Right lobe of liver (tissue), 4 donors: ENCODE measurements around the gene MOAP1.
"Not testable (repeated sequence)": the region's sequence is repeated elsewhere in the genome, so short reads cannot be mapped to it uniquely, and the experiment has no call there.

Experiments
- POLR2A ChIP-seq: fragments of 450-650 bp; IDR thresholded peaks from one replicate; pipeline ENCODE4 v1.6.1; 2017; ENCODE audit warnings: antibody characterized with exemption, mild to moderate bottlenecking
- TF ChIP-seq, protein P1 (sequence below), 4 donors: fragments of 200-600 bp in 3 of 4; fragments of 450-650 bp in 1 of 4; IDR thresholded peaks; one replicate each; pipeline versions ENCODE4 v1.5.1 to v1.8.0; 2016 to 2022; ENCODE audit warnings: antibody characterized with exemption in 4 of 4, mild to moderate bottlenecking in 2 of 4
- donor health status: DM: no; HTN: no; CAD: no.
- donor health status: DM: no; HTN: no; CAD: no.
- donor health status: DM: no; HTN: yes; CAD: no.

GRCh38 chr14:93170141-93170540, 14.6 kb downstream of the MOAP1 start:
- TF ChIP-seq, protein P1, sequence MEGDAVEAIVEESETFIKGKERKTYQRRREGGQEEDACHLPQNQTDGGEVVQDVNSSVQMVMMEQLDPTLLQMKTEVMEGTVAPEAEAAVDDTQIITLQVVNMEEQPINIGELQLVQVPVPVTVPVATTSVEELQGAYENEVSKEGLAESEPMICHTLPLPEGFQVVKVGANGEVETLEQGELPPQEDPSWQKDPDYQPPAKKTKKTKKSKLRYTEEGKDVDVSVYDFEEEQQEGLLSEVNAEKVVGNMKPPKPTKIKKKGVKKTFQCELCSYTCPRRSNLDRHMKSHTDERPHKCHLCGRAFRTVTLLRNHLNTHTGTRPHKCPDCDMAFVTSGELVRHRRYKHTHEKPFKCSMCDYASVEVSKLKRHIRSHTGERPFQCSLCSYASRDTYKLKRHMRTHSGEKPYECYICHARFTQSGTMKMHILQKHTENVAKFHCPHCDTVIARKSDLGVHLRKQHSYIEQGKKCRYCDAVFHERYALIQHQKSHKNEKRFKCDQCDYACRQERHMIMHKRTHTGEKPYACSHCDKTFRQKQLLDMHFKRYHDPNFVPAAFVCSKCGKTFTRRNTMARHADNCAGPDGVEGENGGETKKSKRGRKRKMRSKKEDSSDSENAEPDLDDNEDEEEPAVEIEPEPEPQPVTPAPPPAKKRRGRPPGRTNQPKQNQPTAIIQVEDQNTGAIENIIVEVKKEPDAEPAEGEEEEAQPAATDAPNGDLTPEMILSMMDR (IDR thresholded peaks at IDR 0.05): not testable (repeated sequence)
- TF ChIP-seq POLR2A: not testable (repeated sequence)
